H1 (cell line): ENCODE measurements around the gene PPM1G. TPM values are rescaled to one million over a fixed set of nuclear protein-coding genes. Genes with fewer than 3 reads are reported as not detected.

Experiments used
- BCL11A ChIP-seq, 2 experiments: IDR thresholded peaks; one replicate each; pipeline ENCODE4 v1.6.1; 2011; ENCODE audit warnings: low read depth in 2 of 2, low read length in 2 of 2, mild to moderate bottlenecking in 2 of 2
- BRCA1 ChIP-seq: IDR thresholded peaks from 2 replicates; pipeline ENCODE4 v1.6.1; 2012; ENCODE audit warnings: low read depth, low read length, improper control_type of control experiment
- CREB1 ChIP-seq: IDR thresholded peaks from 2 replicates; pipeline ENCODE4 v1.6.1; 2012; ENCODE audit warnings: inconsistent platforms
- EGR1 ChIP-seq: IDR thresholded peaks from 2 replicates; pipeline ENCODE4 v1.6.1; 2011; ENCODE audit warnings: low read depth, low read length, borderline replicate concordance
- KDM4A ChIP-seq: IDR thresholded peaks from one replicate; pipeline ENCODE4 v1.7.1; 2012; ENCODE audit warnings: low read depth, mild to moderate bottlenecking, moderate library complexity, low read length, inconsistent platforms; ENCODE audit not compliant: severe bottlenecking
- NANOG ChIP-seq: IDR thresholded peaks from 2 replicates; pipeline ENCODE4 v1.6.1; 2011; ENCODE audit warnings: low read length, low read depth, mild to moderate bottlenecking, inconsistent platforms; ENCODE audit not compliant: insufficient read depth, poor library complexity, severe bottlenecking
- POLR2A ChIP-seq, 2 experiments: IDR thresholded peaks; 1 replicate in 1 of 2; 2 replicates in 1 of 2; pipeline ENCODE4 v1.6.1; 2011; ENCODE audit warnings: low read depth in 2 of 2, low read length in 2 of 2, mild to moderate bottlenecking in 2 of 2; ENCODE audit errors: control extremely low read depth in 1 of 2
- POU5F1 ChIP-seq: IDR thresholded peaks from 2 replicates; pipeline ENCODE4 v1.6.1; 2011; ENCODE audit warnings: low read depth, mild to moderate bottlenecking, low read length, moderate library complexity
- RFX5 ChIP-seq: IDR thresholded peaks from 2 replicates; pipeline ENCODE4 v1.6.1; 2011; ENCODE audit warnings: low read depth, low read length, improper control_type of control experiment, borderline replicate concordance
- SAP30 ChIP-seq: fragments of 300-600 bp; sonication (generic); IDR thresholded peaks from 2 replicates; pipeline ENCODE4 v1.7.1; 2012; ENCODE audit warnings: low read length, moderate library complexity, mild to moderate bottlenecking, inconsistent platforms; ENCODE audit not compliant: insufficient read depth, insufficient replicate concordance
- SP1 ChIP-seq: IDR thresholded peaks from 2 replicates; pipeline ENCODE4 v1.6.1; 2011; ENCODE audit warnings: low read depth, low read length
- SRF ChIP-seq: IDR thresholded peaks from 2 replicates; pipeline ENCODE4 v1.6.1; 2011; ENCODE audit warnings: mild to moderate bottlenecking, low read depth, low read length, moderate library complexity
- TAF1 ChIP-seq: IDR thresholded peaks from 2 replicates; pipeline ENCODE4 v1.6.1; 2011; ENCODE audit warnings: mild to moderate bottlenecking, low read depth, low read length
- TAF7 ChIP-seq: optimal IDR thresholded peaks from 2 replicates; pipeline ENCODE3; 2011; ENCODE audit warnings: low read depth, mild to moderate bottlenecking, inconsistent platforms, low read length, moderate library complexity, borderline replicate concordance
- TBP ChIP-seq: IDR thresholded peaks from 2 replicates; pipeline ENCODE4 v1.6.1; 2011; ENCODE audit warnings: low read depth, low read length, improper control_type of control experiment
- TEAD4 ChIP-seq: IDR thresholded peaks from 2 replicates; pipeline ENCODE4 v1.6.1; 2012; ENCODE audit warnings: low read depth, low read length, inconsistent platforms, mixed read lengths
- ZNF274 ChIP-seq: IDR thresholded peaks from 2 replicates; pipeline ENCODE4 v1.7.0; 2012; ENCODE audit warnings: low read length, borderline replicate concordance; ENCODE audit errors: extremely low read depth
- polyA plus RNA-seq, 7 experiments: library from polyadenylated mRNA; depleted of rRNA in 3 of 7; stranded (reverse) in 5 of 7; unstranded in 2 of 7; fragments of >200 nt in 5 of 7; fragments of 200-250 nt in 2 of 7; gene quantifications; 1 replicate in 5 of 7; 2 replicates in 1 of 7; 4 replicates in 1 of 7; pipeline versions ENCODE4 v1.2.1 to v1.2.3, GENCODE V29; 2011 to 2013; ENCODE audit warnings: missing spikeins in 2 of 7, mixed read lengths in 2 of 7
- total RNA-seq: library from RNA; stranded (reverse); fragmentation: NEBNext Ultra II Directional; extraction: Animal tissue kit (Norgen Biotek cat#: 25700); gene quantifications from 2 replicates; pipeline ENCODE4 v1.2.1, GENCODE V29; 2021
- TF ChIP-seq, protein P1 (sequence below): IDR thresholded peaks from 2 replicates; pipeline ENCODE4 v1.6.1; 2011; ENCODE audit warnings: low read length, improper control_type of control experiment
- TF ChIP-seq, protein P2 (sequence below): IDR thresholded peaks from 2 replicates; pipeline ENCODE4 v1.6.1; 2012; ENCODE audit warnings: low read length, inconsistent platforms

PPM1G gene
- total and polyA plus RNA-seq, 2 of the 8 experiments (the other 6 are each of a cell fraction or from before 2014, with no cell fraction given): 73.3 to 203 TPM

DNA sequence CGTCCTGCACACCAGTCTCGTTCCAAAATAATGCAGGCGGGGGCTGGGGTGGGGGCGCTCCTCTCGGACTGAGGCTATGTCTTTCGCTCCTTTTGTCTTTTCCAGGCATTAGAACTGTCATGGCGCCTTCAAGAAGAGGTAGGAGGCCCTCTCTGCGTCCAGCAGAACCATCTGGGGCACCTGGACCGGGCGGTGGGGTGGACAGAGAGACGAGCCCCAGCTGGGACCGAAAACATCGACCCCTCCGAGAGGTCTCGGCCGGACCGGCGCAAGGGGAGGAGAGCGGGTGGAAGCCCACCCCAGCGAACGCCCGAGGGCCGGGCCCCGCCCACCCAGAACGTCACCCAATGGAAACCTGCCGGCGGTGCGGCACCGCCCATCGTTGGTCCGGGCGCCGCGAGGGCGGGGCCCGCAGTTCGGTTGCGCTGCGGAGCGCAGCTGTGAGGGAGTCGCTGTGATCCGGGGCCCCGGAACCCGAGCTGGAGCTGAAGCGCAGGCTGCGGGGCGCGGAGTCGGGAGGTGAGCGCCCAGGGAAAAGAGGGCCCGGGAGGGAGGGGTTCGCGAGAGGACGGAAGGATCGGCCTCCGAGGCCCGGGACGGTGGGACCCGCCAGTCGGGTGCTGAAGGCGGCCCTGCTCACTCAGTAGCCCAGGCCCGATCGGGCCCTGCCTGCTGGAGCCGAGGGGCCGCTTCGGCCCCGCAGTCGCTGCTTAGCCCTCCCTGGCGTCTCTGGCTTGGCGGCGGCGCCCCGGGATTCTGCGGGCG, 19.0 kb upstream of the PPM1G start, which contains the start of gene NRBP1 (continued):
- peak; percentile 83 for TF ChIP-seq KDM4A
- TF ChIP-seq NANOG: no peak
- peak; percentile 66 for TF ChIP-seq TBP
- no peak for TF ChIP-seq SRF
- no peak for TF ChIP-seq BRCA1
- no peak for TF ChIP-seq BCL11A (IDR thresholded peaks at IDR 0.05; ENCODE audit: low read depth in 2 of 2, low read length in 2 of 2)
- no peak for TF ChIP-seq TEAD4
- TF ChIP-seq POU5F1: no peak
- no peak; the same call in 1 of the 2 replicates for TF ChIP-seq CREB1
- no peak for TF ChIP-seq SAP30
- TF ChIP-seq, protein P1, sequence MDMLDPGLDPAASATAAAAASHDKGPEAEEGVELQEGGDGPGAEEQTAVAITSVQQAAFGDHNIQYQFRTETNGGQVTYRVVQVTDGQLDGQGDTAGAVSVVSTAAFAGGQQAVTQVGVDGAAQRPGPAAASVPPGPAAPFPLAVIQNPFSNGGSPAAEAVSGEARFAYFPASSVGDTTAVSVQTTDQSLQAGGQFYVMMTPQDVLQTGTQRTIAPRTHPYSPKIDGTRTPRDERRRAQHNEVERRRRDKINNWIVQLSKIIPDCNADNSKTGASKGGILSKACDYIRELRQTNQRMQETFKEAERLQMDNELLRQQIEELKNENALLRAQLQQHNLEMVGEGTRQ: no peak
- TF ChIP-seq, protein P2, sequence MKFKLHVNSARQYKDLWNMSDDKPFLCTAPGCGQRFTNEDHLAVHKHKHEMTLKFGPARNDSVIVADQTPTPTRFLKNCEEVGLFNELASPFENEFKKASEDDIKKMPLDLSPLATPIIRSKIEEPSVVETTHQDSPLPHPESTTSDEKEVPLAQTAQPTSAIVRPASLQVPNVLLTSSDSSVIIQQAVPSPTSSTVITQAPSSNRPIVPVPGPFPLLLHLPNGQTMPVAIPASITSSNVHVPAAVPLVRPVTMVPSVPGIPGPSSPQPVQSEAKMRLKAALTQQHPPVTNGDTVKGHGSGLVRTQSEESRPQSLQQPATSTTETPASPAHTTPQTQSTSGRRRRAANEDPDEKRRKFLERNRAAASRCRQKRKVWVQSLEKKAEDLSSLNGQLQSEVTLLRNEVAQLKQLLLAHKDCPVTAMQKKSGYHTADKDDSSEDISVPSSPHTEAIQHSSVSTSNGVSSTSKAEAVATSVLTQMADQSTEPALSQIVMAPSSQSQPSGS: no peak
- no peak for TF ChIP-seq ZNF274
- peak; percentile 76; the same call in 1 of the 2 replicates for TF ChIP-seq SP1
- 0 out of 2 replicates have a peak, but pooled peaks have one; percentile 6 for TF ChIP-seq EGR1
- peak; percentile 61 to 80 for TF ChIP-seq POLR2A (IDR thresholded peaks at IDR 0.05; ENCODE audit: control extremely low read depth in 1 of 2, low read depth in 2 of 2, low read length in 2 of 2)
- TF ChIP-seq TAF1: peak; percentile 81
- TF ChIP-seq TAF7: peak; percentile 51
- no peak for TF ChIP-seq RFX5
